Gastroesophageal sphincter (tissue), 2 donors: ENCODE measurements around the gene ITGA2.

Source experiments
- EP300 ChIP-seq: sonication (generic); formaldehyde crosslinking; IDR thresholded peaks from one replicate; pipeline ENCODE4 v1.6.1; 2017; ENCODE audit warnings: antibody characterized with exemption, mild to moderate bottlenecking
- POLR2A ChIP-seq, 2 donors: fragments of 450-650 bp; IDR thresholded peaks; one replicate each; pipeline ENCODE4 v1.6.1; 2017; ENCODE audit warnings: antibody characterized with exemption in 2 of 2, mild to moderate bottlenecking in 2 of 2, moderate library complexity in 1 of 2
- POLR2AphosphoS5 ChIP-seq: sonication (generic); formaldehyde crosslinking; IDR thresholded peaks from one replicate; pipeline ENCODE4 v1.6.1; 2017; ENCODE audit warnings: antibody characterized with exemption

DNA sequence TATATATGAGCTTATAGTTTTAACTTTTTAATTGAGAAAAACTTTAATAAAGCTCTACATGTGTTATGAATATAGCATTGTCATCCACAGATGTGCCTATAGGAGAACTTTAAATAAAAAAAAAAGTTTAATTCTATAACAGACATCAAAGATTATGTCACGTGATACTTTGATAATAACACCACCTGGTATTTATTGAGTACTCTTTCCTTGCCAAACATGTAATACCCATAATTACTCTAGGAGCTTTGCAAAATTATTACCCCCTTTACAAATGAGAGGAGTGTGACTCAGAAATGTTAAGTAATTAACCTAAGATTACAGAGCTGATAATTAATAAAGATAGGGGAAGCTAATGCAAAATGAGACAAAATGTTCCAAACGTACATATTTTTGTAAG lies 43.0 kb downstream of the ITGA2 start:
- TF ChIP-seq POLR2AphosphoS5 (no peak), EP300 (no peak), POLR2A (IDR thresholded peaks at IDR 0.05) (no peak)
